Measurements from ENCODE around the gene GLI3. TPM values are rescaled to one million over a fixed set of nuclear protein-coding genes. Genes with fewer than 3 reads are reported as not detected.

GLI3 gene
- total RNA-seq, 1 experiment from 2014 or later, result 46.2 TPM

DNA sequence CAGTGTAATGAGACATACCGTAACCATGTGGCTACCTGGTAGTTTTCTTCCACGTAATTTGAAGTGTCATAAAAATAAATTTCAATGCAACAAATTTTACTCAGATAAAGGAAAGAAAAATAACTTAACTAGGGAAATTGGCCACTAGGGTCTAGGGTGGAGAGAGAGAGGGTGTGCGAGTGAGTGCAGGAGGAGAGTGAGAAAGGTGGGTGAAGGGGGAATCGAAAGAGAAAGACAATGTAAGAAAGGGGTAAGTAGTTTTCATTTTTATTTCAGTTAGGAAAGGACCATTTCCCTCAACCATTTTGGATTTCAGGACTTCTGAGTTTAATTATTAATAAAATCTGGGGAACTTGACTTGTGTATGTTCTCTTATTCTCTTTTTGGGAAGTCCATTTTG lies 27.7 kb upstream of the GLI3 start:
- ChIA-PET CTCF (no interaction called here), POLR2A (no interaction called here)
- Mint-ChIP-seq H3K4me3 (no peak overlapping the region), H3K4me1 (peaks cover 21% of the 10 kb centered on the region), H3K36me3 (no peaks in the 10 kb centered on the region), H3K9me3 (no peaks in the 10 kb centered on the region), H3K27me3 (ENCODE audit: low read depth) (no peaks in the 10 kb centered on the region), H3K27ac (no peak overlapping the region)
- ATAC-seq (no peak), DNase-seq (ENCODE audit: low spot score) (no peak)
- TF ChIP-seq ZNF396 (CRISPR knock-in tag; IDR thresholded peaks at IDR 0.05; ENCODE audit: borderline replicate concordance), result no peak
- TF ChIP-seq FOXP1 (CRISPR knock-in tag; IDR thresholded peaks at IDR 0.05; ENCODE audit: borderline replicate concordance), result no peak
- no peak for TF ChIP-seq GABPB1 (CRISPR knock-in tag; IDR thresholded peaks at IDR 0.05)
- TF ChIP-seq OVOL2 (CRISPR knock-in tag; IDR thresholded peaks at IDR 0.05; ENCODE audit: borderline replicate concordance), result no peak
- TF ChIP-seq IRF2 (CRISPR knock-in tag; IDR thresholded peaks at IDR 0.05; ENCODE audit: borderline replicate concordance, low read depth), result no peak
- TF ChIP-seq, protein P1, sequence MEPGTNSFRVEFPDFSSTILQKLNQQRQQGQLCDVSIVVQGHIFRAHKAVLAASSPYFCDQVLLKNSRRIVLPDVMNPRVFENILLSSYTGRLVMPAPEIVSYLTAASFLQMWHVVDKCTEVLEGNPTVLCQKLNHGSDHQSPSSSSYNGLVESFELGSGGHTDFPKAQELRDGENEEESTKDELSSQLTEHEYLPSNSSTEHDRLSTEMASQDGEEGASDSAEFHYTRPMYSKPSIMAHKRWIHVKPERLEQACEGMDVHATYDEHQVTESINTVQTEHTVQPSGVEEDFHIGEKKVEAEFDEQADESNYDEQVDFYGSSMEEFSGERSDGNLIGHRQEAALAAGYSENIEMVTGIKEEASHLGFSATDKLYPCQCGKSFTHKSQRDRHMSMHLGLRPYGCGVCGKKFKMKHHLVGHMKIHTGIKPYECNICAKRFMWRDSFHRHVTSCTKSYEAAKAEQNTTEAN (CRISPR knock-in tag; IDR thresholded peaks at IDR 0.05), result no peak
- TF ChIP-seq, protein P2, sequence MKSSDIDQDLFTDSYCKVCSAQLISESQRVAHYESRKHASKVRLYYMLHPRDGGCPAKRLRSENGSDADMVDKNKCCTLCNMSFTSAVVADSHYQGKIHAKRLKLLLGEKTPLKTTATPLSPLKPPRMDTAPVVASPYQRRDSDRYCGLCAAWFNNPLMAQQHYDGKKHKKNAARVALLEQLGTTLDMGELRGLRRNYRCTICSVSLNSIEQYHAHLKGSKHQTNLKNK (CRISPR knock-in tag; IDR thresholded peaks at IDR 0.05), result no peak
- TF ChIP-seq, protein P3, sequence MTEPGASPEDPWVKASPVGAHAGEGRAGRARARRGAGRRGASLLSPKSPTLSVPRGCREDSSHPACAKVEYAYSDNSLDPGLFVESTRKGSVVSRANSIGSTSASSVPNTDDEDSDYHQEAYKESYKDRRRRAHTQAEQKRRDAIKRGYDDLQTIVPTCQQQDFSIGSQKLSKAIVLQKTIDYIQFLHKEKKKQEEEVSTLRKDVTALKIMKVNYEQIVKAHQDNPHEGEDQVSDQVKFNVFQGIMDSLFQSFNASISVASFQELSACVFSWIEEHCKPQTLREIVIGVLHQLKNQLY (CRISPR knock-in tag; IDR thresholded peaks at IDR 0.05), result no peak
- no peak for TF ChIP-seq NFE2L1 (CRISPR knock-in tag; IDR thresholded peaks at IDR 0.05)

DNA sequence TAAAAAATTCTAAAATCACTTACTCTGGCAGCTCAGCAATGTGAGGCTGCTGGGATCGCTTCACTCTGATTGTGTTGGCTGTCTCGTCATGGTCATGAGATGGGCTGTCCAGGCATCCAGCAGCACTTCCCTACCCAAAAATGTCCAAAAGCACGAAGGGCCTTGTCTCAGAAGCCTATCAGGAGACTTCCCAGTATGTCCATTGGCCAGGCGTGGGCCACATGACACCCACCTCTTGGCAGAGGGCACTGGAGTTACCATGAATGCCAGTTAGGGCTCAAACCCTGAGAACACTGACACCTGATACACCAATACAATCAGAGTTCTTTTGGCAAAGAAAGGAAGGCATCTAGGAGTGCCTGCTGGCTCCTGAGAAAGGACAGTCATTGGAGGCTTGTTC lies 27.0 kb upstream of the GLI3 start:
- Mint-ChIP-seq H3K27ac (no peak overlapping the region), H3K27me3 (ENCODE audit: low read depth) (no peaks in the 10 kb centered on the region), H3K9me3 (no peaks in the 10 kb centered on the region), H3K4me1 (peaks cover 21% of the 10 kb centered on the region), H3K4me3 (no peak overlapping the region), H3K36me3 (no peaks in the 10 kb centered on the region)
- DNase-seq (ENCODE audit: low spot score) (no peak), ATAC-seq (no peak)
- TF ChIP-seq, protein P4, sequence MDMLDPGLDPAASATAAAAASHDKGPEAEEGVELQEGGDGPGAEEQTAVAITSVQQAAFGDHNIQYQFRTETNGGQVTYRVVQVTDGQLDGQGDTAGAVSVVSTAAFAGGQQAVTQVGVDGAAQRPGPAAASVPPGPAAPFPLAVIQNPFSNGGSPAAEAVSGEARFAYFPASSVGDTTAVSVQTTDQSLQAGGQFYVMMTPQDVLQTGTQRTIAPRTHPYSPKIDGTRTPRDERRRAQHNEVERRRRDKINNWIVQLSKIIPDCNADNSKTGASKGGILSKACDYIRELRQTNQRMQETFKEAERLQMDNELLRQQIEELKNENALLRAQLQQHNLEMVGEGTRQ (CRISPR knock-in tag; IDR thresholded peaks at IDR 0.05), result 0 out of 2 replicates have a peak, but pooled peaks have one; percentile 8
- TF ChIP-seq ZNF671 (CRISPR knock-in tag; IDR thresholded peaks at IDR 0.05), result no peak
- CTCF ChIA-PET, result interaction anchor here (1.2 to 1.7 kb wide), 3 partner anchors 9 to 323 kb away, joined by 5 to 7 read pairs (median 6); no protein-coding TSS in a partner anchor
- POLR2A ChIA-PET, result no interaction called here

DNA sequence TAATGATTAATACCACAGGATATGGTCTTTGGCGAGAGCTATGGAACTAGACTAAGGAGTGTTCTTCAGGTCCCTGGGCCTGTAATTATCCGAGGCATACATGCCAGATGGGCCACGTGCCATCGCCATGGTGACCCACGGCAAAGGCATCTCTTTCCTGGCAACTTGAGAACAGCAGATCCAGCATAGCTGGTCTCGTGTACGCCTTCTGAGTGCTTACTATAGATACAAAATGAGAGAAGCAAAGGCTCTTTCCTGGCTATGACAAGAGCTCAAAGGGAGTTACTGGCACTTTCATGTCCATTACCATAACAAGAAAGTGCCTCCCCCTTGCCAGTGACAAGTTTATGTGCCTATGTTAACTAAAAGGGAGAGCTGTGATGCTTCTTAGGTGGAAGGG lies 26.0 kb upstream of the GLI3 start:
- ATAC-seq, result peak; percentile 68; the same call in 1 of the 2 replicates
- ChIA-PET POLR2A (no interaction called here), CTCF (interaction anchor here (1.2 to 1.7 kb wide), 3 partner anchors 10 to 322 kb away, joined by 5 to 7 read pairs (median 6); no protein-coding TSS in a partner anchor)
- H3K27ac Mint-ChIP-seq, result no peak overlapping the region
- TF ChIP-seq NFE2L1 (CRISPR knock-in tag; IDR thresholded peaks at IDR 0.05) (no peak), ZNF396 (CRISPR knock-in tag; IDR thresholded peaks at IDR 0.05; ENCODE audit: borderline replicate concordance) (no peak), TEAD4 (CRISPR knock-in tag; IDR thresholded peaks at IDR 0.05) (no peak), SMAD4 (CRISPR knock-in tag; IDR thresholded peaks at IDR 0.05) (no peak)
- TF ChIP-seq, protein P5, sequence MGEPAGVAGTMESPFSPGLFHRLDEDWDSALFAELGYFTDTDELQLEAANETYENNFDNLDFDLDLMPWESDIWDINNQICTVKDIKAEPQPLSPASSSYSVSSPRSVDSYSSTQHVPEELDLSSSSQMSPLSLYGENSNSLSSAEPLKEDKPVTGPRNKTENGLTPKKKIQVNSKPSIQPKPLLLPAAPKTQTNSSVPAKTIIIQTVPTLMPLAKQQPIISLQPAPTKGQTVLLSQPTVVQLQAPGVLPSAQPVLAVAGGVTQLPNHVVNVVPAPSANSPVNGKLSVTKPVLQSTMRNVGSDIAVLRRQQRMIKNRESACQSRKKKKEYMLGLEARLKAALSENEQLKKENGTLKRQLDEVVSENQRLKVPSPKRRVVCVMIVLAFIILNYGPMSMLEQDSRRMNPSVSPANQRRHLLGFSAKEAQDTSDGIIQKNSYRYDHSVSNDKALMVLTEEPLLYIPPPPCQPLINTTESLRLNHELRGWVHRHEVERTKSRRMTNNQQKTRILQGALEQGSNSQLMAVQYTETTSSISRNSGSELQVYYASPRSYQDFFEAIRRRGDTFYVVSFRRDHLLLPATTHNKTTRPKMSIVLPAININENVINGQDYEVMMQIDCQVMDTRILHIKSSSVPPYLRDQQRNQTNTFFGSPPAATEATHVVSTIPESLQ (CRISPR knock-in tag; IDR thresholded peaks at IDR 0.05), result no peak
- TF ChIP-seq, protein P4 (CRISPR knock-in tag; IDR thresholded peaks at IDR 0.05), result no peak
- no peaks in the 10 kb centered on the region for H3K36me3 Mint-ChIP-seq
- no peaks in the 10 kb centered on the region for H3K27me3 Mint-ChIP-seq (ENCODE audit: low read depth)
- H3K4me1 Mint-ChIP-seq, result peaks cover 21% of the 10 kb centered on the region
- peaks cover 5% of the 10 kb centered on the region for H3K9me3 Mint-ChIP-seq
- no peak overlapping the region for H3K4me3 Mint-ChIP-seq
- DNase-seq (ENCODE audit: low spot score), result no peak

All from WTC11 (cell line).